NCI-H2107 (cell line): Measurements from ENCODE around the gene SLC38A10.

Experiments used
- DNase-seq: peaks from one replicate; lab custom pipeline; 2025; lab: John Stamatoyannopoulos, UW

Gene SLC38A10

DNA sequence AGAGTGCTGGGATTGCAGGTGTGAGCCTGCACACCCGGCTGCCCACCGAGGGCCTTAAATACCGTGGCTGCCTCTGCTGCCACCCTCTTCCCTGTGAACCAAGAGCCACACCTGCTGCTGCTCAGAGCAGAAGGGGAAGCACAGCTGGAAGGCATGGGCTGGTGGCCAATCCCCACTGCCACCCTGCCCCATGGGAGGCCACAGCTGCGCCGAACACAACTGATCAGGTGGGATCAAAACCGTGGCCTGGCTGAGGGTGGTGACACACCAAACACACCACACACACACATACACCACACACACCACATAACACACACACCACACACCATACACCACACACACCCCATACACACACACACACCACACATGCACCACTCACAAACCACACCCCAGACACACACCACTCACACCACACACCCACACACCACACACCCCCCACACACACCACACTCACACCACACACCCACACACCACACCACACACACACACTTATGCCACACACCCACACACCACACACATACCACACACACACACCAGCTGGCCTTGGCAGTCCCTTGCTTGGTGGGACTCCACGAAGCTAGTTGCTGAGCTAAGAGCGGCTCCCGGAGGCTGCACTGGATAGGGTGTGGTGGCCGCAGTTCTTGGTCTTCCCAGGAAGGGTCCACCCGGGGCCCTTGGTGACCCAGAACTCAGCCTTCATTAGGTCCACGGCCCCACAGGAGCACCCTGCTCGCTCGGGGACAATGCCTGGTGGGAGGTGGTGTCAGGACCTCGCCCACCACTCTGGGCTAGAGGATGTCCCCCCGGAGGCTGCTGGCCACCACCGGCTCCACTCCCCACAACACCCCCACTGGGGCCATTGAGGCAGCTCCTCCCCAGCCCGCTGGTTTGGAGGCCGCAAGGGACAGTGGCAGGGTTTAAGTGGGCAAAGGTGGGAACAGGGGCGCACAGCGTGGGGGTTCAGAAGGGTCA is 87.2 kb downstream of the SLC38A10 start:
- DNase-seq: no peak

DNA sequence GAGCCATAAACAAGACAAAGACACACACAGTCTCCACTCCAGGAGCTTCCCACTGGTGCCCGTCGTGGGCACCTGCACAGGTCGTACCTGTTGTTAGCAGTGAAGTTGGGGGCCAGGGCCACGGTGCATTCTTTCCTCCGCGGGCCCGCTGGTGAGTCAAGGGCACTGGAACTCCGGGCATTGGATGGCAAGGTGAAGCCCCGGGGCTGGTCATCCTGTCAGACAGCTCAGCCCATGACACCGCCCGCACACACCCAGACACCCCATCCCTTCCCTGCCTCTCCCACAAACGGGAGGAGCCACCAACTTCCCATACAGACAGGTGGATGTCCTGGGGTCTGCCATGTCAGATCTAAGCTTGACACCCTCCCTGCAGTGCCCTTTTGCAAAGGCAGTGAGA is 88.5 kb downstream of the SLC38A10 start:
- DNase-seq: no peak

- no peak for DNase-seq
Measured at GRCh38 chr17:81206166-81206565, 88.9 kb downstream of the SLC38A10 start.

GRCh38 chr17:81204578-81204977 is 90.5 kb downstream of the SLC38A10 start:
- DNase-seq: no peak

DNA sequence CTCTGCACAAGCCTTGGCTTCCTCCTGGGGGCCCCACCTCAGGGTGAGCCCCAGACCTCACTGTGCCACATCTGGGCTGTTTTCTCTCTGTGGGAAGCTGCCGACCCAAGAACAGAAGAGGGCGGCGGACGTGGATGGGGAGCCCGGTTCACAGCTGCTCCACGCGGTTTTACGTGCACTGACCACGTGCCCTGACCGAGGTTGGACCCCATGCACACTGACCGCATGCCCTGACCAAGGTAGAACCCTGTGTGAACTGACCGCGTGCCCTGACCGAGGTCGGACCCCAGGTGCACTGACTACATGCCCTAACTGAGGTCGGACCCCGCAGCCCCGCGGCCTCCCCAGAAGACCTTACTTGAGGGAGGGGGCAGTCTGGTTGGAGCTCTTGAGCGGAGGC is 92.0 kb downstream of the SLC38A10 start:
- DNase-seq: no peak

DNA sequence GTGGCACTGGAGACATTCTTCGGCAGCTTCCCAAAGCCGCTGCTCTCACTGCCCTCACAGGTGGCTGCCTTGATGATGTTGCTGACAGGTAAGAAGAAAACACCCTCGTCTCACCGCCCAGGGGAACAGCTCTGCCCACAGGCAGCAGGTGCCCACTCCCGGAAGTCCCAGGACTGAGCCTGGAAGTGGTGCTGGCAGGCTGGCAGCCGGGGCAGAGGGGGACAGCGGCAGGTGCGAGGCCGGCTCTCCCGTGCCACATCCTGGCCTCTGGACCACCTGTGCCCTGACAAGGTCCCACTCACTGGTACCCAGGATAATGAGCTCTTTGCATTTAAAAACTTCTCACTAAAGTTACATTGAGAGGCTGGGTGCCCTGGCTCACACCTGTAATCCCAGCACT is 92.8 kb downstream of the SLC38A10 start:
- DNase-seq: no peak

- DNase-seq: no peak
Measured at GRCh38 chr17:81200695-81201580, 94.2 kb downstream of the SLC38A10 start.

GRCh38 chr17:81200201-81200600 is 94.9 kb downstream of the SLC38A10 start:
- DNase-seq: no peak

GRCh38 chr17:81199482-81199830 is 95.7 kb downstream of the SLC38A10 start:
- DNase-seq: no peak

DNA sequence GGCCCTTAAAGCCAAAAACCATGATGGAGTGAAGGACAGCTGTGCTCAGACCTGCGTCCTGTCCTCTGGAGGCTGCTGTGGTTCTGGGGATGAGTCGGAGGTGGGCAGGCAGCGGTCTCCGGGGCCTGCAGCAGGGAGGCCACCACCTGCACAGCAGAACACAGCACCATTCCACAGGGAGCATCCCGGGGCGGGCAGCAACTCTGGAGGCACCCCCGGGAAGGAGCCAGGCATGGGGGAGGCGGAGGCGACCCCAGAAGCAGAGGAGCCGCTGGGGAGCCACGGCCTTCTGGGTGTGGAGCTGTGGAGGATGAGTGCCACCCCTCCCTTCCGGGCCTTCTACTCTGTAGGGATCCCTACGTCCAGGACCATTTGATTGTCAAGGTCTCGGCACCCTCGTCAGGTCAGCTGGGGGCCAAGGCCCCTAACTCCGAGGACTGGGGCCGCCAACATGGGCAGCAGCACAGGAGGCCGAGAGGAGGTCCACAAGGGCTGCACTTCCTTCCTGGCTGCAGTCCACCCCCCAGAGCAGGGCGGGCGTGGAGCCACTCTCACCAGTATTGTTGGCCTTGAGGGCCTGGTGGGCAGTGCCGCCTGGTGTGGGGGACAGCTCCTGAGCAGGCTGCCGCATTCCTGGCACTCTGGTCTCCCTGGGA is 96.2 kb downstream of the SLC38A10 start:
- no peak for DNase-seq

DNA sequence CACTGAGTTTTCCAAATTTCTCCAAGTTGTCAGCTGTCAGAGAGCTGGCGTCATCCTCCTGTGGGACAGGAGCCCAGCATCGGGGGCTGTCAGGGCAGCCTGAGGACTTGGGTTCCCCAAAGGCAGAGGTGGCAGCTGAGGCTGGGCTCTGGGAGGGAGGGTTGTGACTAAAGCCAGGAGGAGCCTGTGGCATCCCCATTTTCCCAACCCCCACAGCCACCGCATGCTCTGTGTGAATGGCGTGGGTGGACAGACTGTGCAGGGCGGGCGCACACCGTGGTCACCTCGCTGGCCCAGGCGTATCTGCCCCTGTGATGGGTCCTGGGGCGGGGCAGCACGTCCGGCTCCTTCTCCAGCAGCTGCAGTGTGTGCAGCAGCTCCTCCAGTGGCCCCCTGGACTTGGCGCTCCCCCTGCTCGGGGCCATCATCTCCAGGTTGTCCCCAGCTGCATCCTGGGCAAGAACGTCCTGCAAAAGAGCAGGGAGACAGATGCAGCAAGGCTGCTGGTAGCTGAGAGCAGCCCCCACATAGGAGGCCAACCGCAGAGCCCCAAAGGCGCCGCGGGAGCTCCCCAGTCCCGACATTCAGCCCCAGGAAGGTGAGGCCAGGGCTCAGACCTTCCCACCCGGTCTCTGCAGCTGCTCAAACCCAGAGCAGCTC is 97.1 kb downstream of the SLC38A10 start:
- no peak for DNase-seq

DNA sequence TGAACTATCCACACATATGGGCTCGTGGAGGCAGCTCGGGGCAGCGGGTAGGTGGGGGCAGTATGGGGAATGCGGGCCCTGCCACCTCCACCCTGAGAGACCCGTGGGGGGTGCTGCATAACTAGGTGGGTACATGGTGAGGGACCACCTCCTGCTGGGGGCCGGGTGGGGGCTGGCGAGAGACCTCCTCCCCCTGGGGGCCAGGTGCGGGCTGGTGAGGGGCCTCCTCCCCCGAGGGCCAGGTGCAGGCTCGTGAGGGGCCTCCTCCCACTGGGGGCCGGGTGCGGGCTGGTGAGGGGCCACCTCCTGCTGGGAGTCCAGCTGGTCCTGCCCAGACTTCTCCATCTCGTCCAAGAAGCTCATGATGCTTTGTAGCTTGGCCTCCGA is 97.7 kb downstream of the SLC38A10 start:
- DNase-seq: no peak

- no peak for DNase-seq
Measured at GRCh38 chr17:81196505-81197408, 98.3 kb downstream of the SLC38A10 start.

- DNase-seq: no peak
Measured at GRCh38 chr17:81195941-81196495, 99.1 kb downstream of the SLC38A10 start.
